Activated naive CD8-positive, alpha-beta T cell treated with anti-CD3 and anti-CD28 coated beads, Interleukin-2, amount 50 U/mL, for 24 hours (primary cell): ENCODE data around the gene NT5C1B.

Source experiments
- ATAC-seq: fragments of 150-1000 bp; cut with Tn5 transposase; one replicate; pipeline ENCODE4 v1.10.0; 2021
- DNase-seq: peaks from one replicate; pipeline ENCODE4 v3.0.0; 2021
- H3K27ac Mint-ChIP-seq: one replicate; pipeline ENCODE4 v1.8.0; 2021; ENCODE audit warnings: mild to moderate bottlenecking, mixed read lengths
- H3K27me3 Mint-ChIP-seq: one replicate; pipeline ENCODE4 v1.8.0; 2021; ENCODE audit warnings: mixed read lengths
- H3K36me3 Mint-ChIP-seq: one replicate; pipeline ENCODE4 v1.8.0; 2021; ENCODE audit warnings: low read depth, mixed read lengths
- H3K4me1 Mint-ChIP-seq: one replicate; pipeline ENCODE4 v1.8.0; 2021; ENCODE audit warnings: mixed read lengths
- H3K4me3 Mint-ChIP-seq: one replicate; pipeline ENCODE4 v1.8.0; 2021; ENCODE audit warnings: mild to moderate bottlenecking, moderate library complexity, mixed read lengths
- H3K9me3 Mint-ChIP-seq: one replicate; pipeline ENCODE4 v1.8.0; 2021; ENCODE audit warnings: mixed read lengths

Gene NT5C1B

DNA sequence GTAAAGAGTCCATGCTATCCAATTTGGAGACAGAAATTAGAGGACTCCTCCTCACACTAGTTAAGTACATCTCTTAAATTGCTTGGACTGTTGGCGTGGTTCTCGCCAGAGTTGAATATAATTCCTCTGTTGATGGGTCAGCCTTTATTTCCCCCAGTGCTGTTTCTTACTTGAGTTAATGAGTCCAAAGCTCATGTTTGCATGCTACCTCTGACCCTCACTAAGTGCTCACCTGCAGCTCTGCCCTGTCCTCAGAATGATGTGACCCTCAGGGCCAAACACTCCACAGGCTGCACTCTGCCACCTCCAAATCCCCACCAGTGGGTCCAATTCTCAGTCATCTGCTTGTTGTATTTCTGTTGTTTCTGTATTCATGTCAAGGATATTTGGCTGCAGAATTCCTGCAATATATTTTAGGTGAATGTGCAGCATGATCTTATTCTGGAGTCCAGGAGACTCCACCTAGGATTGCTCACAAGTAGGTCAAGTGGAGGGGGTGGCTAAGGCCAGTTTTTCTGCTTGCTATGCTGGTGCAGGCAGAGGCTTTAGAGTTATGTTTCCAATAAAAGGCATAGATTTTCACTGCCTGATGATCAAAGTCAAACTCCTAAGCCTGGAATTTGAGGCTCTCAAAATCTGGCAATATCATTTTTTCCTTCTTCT, 66.8 kb downstream of the NT5C1B start:
- H3K27me3 Mint-ChIP-seq, result peaks cover 16% of the 10 kb centered on the region
- no peaks in the 10 kb centered on the region for H3K9me3 Mint-ChIP-seq
- no peaks in the 10 kb centered on the region for H3K36me3 Mint-ChIP-seq
- ATAC-seq, result no peak
- no peak overlapping the region for H3K4me3 Mint-ChIP-seq
- no peak for DNase-seq
- H3K27ac Mint-ChIP-seq, result no peak overlapping the region
- no peaks in the 10 kb centered on the region for H3K4me1 Mint-ChIP-seq

DNA sequence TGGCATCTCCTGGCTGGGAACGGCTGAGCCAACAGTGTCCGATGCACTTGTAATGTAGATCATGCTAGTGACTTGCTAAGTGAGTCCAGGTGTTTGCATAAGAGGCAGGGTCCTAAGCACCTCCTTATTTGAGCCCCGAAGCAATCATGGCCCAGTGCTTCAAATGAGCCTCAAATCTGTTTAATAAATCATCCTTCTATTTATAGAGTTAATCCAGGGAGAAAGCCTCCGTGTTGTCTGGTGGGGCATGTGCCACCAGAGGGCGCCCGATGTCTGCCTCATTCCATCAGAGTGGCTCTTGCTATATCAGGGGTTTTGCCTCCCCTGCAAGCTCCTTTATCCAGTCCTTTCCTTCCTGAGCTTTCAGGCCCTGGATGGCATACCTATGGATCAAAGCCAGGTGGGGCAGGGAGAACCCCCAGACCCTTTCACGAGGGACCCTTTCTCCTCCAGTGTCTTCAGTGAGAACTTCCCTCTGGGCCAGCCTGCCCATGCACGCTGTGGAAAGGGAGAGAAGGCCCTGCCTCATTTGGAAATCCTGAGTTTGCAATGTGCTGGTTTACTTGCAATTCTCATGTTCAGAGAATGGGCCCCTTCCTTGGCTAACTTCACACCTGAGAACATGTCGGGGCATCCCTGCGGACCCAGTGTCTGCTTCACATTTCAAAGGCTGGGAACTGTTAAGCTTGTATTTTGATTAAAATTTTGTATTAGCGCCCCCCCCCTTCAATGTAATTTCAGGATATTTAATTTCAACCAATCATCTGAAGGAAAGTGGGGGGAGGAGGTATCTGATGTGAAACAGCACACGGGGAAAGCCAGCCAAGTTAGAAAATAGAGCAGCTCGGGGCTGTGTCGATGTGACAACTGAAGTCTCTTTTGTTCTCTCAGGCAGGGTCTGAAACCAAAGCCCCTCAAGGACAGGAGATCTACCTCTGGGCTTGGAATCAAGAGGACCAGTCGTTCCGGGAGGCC, 68.6 kb downstream of the NT5C1B start:
- H3K4me3 Mint-ChIP-seq, result no peak overlapping the region
- DNase-seq (peak; percentile 77), ATAC-seq (peak; percentile 63)
- no peaks in the 10 kb centered on the region for H3K36me3 Mint-ChIP-seq
- H3K9me3 Mint-ChIP-seq, result no peaks in the 10 kb centered on the region
- no peak overlapping the region for H3K27ac Mint-ChIP-seq
- peaks cover 24% of the 10 kb centered on the region for H3K27me3 Mint-ChIP-seq
- H3K4me1 Mint-ChIP-seq, result no peaks in the 10 kb centered on the region

DNA sequence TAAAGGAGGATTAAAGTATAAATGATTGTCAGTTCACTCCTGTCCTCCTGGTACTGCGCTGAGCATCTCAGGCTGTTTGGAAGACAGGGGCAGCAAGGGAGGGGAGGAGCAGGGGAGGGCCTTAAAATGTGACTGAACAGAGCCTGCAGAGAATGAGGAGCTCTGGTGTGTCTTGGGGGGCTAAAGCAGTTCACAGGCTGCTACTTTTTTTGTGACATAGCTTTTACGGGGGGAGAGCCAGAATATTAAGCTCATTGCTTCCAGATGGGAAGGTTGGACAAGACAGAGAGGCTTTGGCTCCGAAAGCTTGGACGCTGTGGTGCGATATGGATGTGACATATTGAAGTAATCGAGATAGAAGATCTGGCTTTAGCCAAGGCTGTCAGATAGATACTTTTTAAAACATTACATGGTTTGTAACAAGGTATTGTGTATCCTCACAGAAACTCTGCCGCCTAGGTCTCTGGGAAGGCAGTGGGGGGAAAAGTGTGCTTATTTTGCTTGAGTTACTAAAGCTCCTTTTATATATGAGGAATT, 69.4 kb downstream of the NT5C1B start:
- Mint-ChIP-seq H3K9me3 (no peaks in the 10 kb centered on the region), H3K4me1 (no peaks in the 10 kb centered on the region), H3K4me3 (no peak overlapping the region), H3K27ac (no peak overlapping the region), H3K27me3 (peaks cover 24% of the 10 kb centered on the region), H3K36me3 (no peaks in the 10 kb centered on the region)
- ATAC-seq (no peak), DNase-seq (no peak)

DNA sequence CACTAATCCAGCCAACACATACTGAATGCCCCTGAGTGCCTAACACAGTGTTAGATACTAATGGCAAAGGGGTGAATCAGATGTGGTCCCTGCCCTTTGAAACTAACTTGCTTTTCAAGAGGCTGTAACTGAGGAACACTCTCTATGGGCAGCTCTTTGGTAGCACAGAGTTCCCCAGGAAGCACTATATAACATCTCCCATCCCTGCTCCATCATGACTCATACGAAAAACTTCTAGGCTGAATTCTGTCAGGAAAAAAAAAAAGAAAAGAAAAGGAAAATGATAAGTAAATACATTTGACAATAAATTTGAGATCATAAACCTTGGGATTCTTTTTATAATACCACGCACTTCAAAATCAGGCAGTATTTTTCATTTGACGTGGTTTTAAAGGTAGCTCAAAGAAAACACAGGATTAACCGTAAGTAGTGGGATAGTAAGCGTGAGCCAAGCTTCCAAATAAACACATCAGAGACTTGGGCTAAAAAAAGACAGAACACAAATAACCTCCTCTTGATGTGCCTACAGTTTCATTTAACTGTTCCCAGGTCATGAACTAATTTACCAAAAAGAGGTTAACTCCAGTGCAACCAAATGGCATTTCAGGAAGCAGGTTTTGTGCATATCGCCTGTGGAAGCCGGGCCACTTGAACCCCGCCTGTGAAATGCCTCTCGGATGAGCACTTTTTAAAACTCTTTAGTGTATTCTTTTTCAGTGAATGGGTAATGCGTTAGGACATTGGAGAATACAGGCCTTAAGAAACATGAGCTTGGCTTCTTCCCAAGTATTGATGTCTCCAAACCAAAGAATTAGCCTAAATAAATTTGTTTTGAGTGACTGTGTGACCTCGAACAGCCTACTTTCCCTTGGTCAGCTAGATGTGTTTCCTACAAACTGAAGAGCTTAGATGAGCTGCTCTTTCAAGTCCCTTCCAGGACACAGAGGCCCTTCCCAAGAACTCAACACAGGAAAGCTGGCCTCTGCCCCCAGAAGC, 71.0 kb downstream of the NT5C1B start:
- H3K9me3 Mint-ChIP-seq, result no peaks in the 10 kb centered on the region
- no peaks in the 10 kb centered on the region for H3K36me3 Mint-ChIP-seq
- H3K4me1 Mint-ChIP-seq, result no peaks in the 10 kb centered on the region
- peaks cover 24% of the 10 kb centered on the region for H3K27me3 Mint-ChIP-seq
- ATAC-seq (no peak), DNase-seq (no peak)
- H3K27ac Mint-ChIP-seq, result no peak overlapping the region
- no peak overlapping the region for H3K4me3 Mint-ChIP-seq

DNA sequence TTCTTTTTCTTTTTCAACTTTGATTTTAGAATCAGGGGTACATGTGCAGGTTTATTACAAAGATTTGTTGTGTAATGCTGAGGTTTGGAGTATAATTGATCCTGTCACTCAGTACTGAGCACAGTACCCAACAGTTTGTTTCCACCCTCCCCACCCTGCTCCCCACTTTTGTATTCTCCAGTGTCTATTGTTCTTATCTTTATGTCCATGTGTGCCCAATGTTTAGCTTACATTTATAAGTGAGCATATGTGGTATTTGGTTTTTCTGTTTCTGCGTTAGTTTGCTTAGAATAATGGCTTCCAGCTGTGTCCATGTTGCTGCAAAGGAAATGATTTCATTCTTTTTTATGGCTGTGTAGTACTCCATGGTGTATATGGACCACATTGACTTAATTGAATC, 72.0 kb downstream of the NT5C1B start:
- ATAC-seq (no peak), DNase-seq (no peak)
- Mint-ChIP-seq H3K4me3 (no peak overlapping the region), H3K4me1 (no peaks in the 10 kb centered on the region), H3K27me3 (peaks cover 24% of the 10 kb centered on the region), H3K27ac (no peak overlapping the region), H3K9me3 (no peaks in the 10 kb centered on the region), H3K36me3 (no peaks in the 10 kb centered on the region)

DNA sequence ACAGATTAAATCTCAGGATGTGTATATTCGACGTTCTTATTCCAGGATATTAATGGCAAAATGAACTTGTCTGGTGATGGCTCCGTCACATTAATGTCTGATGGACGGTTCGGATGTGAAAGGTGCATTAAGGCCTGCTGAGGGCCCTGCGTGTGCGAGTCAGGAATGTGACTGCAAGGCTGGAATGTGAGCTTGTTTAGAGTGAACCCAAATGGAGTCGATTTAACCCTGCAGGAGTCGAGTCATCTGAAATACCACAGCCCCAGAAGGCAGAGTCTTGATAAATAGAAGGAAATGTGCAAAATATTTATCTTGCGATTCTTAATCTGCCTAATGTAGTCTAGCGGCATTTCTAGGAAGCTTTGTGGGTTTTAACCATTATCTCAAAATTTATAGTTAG, 73.3 kb downstream of the NT5C1B start:
- no peak overlapping the region for H3K27ac Mint-ChIP-seq
- H3K27me3 Mint-ChIP-seq, result peaks cover 27% of the 10 kb centered on the region
- H3K4me3 Mint-ChIP-seq, result no peak overlapping the region
- DNase-seq, result no peak
- H3K9me3 Mint-ChIP-seq, result no peaks in the 10 kb centered on the region
- no peaks in the 10 kb centered on the region for H3K4me1 Mint-ChIP-seq
- H3K36me3 Mint-ChIP-seq, result no peaks in the 10 kb centered on the region
- ATAC-seq, result no peak

DNA sequence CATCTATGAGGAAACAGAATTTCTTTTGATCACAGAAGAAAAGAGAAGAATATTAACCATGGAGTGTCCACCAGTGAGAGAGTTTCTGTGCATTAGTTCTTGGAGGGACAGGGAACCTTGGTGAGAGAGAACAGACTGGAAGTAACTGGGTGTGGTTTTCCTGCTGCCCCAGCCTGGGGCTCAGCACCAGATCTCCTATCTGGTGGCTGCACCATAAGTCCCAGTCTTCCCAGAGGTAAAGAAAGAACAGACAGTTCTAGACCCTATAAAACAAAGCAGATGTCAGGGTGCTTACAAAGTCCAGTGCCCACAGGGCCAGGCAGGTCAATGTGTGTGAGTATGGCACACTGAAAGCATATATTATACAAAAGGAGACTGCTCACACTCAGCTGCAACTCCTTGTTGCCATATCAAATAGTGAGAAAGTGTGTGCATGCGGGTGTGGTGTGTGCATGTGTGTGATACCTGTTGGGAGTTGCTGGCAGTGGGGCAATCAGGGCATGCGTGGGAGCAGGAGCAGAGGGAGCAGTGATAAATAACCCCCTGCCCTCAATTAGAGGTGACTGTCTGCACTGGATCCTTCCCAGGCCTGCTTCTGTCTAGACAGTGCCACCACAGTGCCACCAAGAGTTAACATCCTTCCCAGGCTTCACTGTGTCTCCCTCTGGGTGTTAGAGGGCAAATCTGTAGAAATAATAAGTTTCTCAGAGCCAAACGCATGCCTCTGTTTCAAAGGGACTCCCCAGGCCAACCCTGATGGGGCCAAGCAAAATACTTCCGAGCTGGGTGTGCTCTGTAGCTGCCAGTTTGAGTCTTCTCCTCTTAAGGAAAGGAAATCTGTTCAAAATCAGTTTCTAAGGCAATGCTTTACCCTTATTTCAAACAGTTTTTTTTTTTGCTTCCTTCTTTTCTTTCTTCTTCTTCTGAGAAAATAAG, 74.6 kb downstream of the NT5C1B start:
- no peaks in the 10 kb centered on the region for H3K4me1 Mint-ChIP-seq
- H3K9me3 Mint-ChIP-seq, result no peaks in the 10 kb centered on the region
- no peak overlapping the region for H3K4me3 Mint-ChIP-seq
- H3K27me3 Mint-ChIP-seq, result peaks cover 26% of the 10 kb centered on the region
- no peak overlapping the region for H3K27ac Mint-ChIP-seq
- ATAC-seq, result no peak
- H3K36me3 Mint-ChIP-seq, result no peaks in the 10 kb centered on the region
- no peak for DNase-seq
